NCI-H1105 treated with DMSO at 0.1 percent for 48 hours (cell line): Measurements from ENCODE around the gene VGF.
"Not testable (repeated sequence)": the region's sequence is repeated elsewhere in the genome, so short reads cannot be mapped to it uniquely, and the experiment has no call there.

Source experiments
- DNase-seq: peaks from one replicate; lab custom pipeline; 2025; lab: John Stamatoyannopoulos, UW

Gene VGF

DNA sequence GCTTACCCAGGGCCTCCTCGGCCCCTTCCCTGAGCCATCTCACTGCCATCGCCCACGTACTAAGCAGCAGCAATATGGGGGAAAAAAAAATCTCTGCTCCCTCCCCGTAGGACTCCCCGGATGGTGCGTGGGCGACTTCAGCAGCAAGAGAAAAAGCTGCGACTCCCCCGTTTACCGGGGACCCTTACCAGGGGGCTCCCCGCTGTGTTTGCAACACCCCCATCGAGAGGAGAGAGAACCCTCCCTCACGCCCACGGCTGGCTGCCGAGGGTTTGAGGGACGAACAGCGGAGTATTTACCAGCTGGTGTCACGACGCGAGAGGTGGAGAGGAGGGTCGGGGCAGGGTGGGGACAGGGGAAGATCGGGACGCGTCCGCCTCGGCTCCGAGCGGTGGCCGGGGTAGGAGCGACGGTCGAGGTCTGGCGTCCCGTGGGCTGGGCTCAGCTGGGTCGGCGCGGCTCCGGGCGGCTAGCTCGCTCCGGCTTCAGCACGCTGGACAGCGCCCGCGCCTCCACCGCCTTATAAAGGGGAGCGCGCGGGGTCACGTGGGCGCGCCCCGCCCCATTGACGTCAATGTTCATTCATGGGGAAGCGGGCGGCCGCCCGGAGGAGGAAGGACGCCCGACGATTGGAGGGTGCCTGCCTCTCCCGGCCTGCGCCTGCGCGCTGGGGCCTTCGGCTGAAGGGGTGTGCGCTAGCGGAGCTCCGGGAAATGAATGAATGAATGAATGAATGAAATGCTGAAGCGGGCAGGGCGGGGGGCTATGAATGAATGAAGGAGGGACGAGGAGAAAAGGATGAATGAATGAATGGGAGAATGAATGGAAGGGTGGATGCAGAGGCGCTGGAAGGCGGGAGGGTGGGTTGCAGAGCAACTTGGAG, at the start of gene VGF:
Gene VGF (minus strand): TSS at position 495 of the 883 bp plus-strand sequence. CDS start 726 bp downstream, outside the sequence.
- peak; percentile 89 for DNase-seq

DNA sequence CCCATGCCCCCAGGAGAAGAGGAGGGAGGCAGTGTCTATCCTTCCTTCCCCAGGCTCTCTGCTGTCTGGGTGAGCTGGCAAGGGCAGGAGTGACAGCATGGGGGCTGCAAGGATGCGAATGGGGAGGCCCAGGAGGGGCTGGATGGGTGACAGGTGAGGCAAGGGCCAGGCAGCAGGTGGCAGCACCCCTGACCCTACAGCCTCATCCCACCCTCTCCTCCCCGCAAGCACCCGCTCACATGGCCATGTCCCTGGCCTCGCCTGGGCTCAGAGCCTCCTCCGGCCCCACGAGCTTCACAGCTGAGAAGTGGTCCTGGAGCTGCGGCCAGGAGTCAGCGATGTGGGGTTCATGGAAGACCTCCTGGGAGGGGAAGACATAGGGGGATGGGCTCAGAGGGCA, 46.6 kb upstream of the VGF start:
- no peak for DNase-seq

- no peak for DNase-seq
These were observed 46.1 kb upstream of the VGF start for GRCh38 chr7:101211501-101211900.

- no peak for DNase-seq
These were observed 44.8 kb upstream of the VGF start for GRCh38 chr7:101210143-101210542.

DNA sequence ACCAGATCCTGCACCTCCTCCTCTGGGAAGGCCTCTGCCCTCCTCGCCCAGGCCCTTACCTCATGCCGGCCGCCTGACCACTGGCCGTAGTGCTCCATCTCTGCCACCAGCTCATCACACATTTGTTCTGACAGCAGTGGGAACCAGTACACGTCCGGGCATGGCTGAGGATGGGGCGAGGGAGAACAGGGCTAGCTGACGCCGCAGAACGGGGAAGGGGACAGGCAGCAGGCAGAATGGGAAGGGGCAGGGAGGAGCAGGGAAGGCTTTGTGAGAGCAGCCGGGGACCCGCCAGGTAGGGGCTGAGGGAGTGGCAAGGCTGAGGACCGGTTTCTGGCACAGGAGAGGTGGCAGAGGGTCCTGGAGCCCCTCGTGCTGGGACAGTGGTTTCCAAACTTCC, 43.4 kb upstream of the VGF start:
- no peak for DNase-seq

- no peak for DNase-seq
These were observed 42.1 kb upstream of the VGF start for GRCh38 chr7:101207459-101207858.

GRCh38 chr7:101206665-101207042, 41.3 kb upstream of the VGF start:
- no peak for DNase-seq

DNA sequence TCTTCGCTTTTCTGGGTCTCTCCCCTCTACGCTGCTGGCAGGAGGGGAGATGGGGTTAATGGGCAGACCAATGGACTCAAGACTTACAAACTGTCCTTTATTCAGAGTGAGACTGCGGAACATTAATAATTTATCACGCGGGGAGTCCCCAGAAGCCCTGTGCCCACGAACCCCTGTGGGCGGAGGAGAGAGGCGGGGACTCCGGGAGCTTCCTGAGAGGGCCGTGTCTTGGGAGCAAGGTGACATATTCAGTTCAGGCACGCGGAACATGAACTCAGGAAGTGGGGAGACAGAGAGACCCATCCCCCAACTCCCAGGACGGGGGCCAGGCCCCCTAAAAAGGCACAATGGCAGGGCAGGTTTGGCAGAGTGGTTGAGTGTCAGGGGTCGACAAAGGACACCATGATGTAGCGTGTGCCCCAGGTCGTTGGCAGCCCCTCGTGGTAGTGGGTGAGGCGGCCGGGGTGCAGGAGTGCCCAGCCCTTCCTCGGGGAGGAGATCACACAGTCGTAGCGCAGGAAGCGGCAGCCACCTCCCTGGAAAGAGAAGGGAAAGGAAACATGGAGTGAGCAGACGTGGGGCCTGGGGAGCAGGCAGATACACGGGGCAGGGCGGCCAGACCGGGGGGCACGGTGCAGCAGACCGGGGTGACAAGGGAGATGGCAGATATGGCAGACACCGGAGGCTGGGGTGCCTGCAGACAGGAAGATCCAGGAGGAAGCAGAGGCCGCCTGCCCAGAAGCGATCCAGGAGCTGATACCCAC, 40.7 kb upstream of the VGF start:
- no peak for DNase-seq

DNA sequence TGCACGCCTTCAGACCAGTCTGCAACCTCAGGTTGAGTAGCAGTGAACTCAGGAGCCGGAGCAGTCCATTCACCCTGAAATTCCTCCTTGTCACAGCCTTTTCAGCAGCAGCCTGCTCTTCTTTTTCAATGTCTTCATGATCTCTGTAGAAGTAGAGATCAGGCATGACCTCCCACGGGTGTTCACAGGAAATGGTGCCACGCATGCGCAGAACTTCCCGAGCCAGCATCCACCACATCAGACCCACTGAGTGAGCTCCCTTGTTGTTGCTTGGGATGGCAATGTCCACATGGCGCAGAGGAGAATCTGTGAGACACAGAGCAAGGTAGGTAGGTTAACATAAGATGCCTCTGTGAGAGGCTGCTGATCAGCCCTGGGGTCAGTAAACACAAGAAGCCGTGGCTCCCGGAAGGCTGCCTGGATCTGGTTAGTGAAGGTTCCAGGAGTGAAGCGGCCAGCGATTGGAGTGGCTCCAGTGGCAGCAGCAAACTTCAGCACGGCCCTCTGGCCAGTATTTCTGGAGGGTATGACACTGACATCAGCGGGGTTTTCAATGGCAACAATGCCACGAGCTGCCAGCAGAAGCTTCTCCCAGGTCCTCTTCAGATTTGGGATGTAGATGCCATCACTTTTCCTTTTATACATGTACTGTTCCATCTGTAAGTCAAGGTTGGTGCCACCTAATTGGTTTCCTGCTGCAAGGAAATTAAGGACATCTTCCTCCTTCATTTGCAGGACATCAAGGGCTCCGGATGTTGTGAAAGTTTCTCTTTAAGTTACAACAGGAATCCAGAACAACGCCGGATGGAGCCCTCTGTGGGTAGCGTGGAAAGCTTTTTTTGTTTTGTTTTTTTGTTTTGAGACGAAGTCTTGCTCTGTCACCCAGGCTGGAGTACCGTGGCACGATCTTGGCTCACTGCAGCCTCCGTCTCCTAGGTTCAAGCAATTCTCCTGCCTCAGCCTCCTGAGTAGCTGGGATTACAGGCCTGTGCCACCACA, 38.7 kb upstream of the VGF start:
- DNase-seq: not testable (repeated sequence)

DNA sequence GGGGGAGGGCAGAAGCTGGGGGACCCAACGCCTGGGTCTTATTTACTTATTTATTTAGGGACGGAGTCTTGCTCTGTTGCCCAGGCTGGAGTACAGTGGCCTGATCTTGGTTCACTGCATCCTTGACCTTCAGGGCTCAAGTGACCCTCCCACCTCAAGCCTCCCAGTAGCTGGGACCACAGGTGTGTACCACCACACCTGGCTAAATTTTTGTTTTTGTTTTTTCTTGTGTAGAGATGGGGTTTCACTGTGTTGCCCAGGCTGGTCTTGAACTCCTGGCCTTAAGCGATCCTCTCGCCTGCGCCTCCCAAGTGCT, 37.2 kb upstream of the VGF start:
- DNase-seq: no peak

DNA sequence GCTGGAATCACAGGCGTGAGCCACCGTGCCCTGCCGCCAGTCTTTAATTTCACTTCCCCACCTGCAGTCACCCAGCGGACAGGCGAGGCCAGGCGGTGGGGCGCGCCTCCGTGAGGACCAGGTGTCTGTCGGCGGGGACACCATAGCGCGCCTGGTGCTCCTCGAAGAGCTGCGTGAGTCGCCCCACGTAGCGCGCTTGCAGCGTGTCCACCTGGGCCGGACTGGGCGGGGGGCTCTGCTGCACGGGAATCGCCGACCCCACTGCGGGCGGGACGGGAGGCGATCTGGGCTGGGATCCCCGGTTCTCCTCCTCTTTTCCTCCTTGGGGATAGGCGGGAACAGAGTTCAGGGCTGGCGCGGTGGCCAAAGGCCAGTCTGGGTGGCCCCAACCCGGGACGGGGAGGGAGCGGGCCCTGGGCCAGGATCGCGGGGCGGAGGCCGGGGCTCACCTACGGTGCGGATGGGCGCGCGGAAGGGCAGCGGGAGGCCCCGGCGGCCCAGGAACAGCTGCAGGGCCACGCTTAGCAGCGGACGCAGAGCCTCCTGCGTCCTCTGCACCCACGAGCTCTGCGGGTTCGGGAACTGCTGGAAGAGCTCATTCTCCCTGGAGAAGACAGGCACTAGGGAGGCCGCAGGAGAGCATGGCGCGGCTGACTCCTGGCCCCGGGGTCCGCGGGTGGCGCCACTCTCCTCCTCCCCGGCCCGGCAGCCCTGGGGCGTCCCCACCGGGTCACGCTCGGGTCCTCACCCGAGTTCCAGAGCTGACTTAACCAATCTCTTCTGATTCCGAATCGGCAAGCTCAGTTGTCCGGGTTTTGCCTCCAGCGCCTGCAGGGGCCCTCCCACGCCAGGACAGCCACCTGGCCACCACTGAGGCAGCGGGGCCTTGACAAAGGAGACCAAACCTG, 36.6 kb upstream of the VGF start:
- no peak for DNase-seq

DNA sequence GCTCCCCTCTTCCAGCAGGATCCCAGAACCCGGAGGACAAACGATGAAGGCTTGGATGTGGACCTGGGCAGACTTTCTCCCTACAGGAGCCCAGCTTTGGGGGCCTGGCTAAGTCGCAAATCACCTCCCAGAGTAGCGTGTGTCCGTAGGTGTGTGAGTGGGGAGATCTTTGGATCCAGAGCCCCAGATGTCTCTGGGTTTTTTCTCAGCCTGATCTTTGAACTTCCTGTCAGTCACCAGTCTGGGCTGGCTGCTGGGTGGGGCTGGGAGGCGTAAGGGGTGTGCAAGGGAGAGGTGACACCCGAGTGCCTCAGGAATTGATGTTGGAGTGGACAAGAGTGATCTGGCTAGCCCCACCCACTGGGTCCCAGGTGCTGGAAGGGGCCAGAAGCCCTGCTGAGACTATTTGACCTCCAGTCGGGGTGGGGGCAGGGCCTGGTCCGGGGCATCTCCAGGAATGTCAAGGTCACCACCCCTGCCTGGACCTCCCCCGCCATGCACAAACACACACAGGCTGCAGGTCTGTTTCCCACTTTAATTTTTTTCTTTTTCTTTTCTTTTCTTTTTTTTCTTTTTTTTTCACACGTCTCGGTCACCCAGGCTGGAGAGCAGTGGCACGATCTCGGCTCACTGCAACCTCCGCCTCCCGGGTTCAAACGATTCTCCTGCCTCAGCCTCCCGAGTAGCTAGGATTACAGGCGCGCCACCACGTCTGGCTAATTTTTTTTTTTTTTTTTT, 35.7 kb upstream of the VGF start, which contains the start of gene MOGAT3:
Gene MOGAT3 (minus strand): TSS at position 175 of the 738 bp plus-strand sequence. CDS start 182 bp downstream, outside the sequence.
- DNase-seq: no peak

- no peak for DNase-seq
These were observed 35.1 kb upstream of the VGF start for GRCh38 chr7:101200504-101200861.

DNA sequence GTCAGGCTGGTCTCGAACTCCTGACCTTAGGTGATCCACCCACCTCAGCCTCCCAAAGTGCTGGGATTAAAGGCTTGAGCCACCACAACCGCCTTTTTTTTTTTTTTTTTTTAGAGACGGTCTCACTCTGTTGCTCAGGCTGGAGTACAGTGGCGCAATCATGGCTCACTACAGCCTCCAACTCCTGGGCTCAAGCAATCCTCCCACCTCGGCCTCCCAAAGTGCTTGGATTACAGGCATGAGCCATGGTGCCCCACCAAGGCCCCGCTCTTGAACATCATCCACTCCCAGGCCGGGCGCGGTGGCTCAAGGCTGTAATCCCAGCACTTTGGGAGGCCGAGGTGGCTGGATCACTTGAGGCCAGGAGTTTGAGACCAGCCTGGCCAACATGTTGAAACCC, 34.2 kb upstream of the VGF start:
- DNase-seq: not testable (repeated sequence)

DNA sequence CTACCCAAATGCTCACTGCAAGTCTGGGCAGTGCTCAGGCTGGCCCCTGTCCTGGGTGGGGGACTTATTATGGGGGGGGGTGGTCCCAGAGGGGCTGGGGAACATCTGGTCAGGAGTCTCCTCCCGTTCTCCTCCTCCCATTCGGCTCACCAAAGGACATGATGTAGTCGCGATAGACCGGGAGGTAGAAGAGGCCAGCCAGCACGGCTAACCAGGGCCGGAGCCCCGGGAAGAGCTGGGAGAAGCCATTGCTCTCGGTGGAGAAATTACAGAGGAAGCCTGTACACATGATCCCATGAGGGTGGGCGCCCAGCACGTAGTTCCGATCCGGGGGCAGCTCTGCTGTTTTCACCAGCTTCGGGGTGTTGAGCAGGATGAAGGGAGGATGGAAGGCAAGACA, 33.1 kb upstream of the VGF start:
- DNase-seq: no peak

GRCh38 chr7:101197991-101198390, 32.6 kb upstream of the VGF start:
- no peak for DNase-seq

DNA sequence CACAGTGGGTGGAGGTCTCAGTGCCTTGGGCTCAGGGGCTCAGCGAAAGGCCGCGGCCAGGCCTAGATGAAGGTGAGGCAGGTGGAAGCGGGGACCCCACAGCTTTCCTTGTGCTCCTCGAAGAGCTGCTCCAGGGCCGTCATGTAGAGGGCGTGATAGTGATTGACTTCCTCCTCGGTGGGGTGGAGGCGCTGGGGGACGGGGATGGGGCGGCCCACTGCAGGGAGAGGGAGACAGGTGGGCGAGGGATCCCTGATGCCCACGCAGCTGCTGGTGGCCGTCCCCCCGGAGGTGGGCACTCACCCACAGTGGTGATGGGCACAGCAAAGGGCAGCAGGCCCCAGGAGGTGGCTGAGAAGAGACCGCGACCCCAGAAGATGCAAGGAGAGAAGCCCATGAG, 30.5 kb upstream of the VGF start:
- no peak for DNase-seq

- DNase-seq: no peak
These were observed 23.7 kb upstream of the VGF start for GRCh38 chr7:101189109-101189508.

DNA sequence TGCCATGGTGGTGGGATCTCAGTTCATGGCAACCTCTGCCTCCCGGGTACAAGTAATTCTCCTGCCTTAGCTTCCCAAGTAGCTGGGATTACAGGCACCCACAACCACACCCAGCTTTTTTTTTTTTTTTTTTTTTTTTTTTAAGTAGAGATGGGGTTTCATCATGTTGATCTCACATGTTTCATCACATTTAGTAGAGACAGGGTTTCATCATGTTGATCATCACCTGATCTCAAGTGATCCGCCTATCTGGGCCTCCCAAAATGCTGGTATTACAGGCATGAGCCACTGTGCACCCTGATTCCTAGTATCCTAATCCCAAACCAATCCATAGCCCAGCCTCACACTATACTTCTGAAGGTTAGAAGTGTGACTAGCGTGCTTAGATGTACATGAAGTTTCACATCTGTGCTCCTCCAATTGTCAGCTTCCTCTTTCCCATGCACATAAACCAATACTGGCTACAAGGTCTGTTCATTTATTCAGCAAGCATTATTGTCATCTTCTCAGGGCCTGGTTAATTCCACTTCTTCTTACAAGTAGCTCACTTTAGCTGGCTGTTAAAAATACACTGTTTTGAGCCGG, 21.6 kb upstream of the VGF start:
- no peak for DNase-seq

GRCh38 chr7:101186194-101186593, 20.8 kb upstream of the VGF start:
- no peak for DNase-seq
